ENCODE data around the gene TSEN34.

The TSEN34 gene

DNA sequence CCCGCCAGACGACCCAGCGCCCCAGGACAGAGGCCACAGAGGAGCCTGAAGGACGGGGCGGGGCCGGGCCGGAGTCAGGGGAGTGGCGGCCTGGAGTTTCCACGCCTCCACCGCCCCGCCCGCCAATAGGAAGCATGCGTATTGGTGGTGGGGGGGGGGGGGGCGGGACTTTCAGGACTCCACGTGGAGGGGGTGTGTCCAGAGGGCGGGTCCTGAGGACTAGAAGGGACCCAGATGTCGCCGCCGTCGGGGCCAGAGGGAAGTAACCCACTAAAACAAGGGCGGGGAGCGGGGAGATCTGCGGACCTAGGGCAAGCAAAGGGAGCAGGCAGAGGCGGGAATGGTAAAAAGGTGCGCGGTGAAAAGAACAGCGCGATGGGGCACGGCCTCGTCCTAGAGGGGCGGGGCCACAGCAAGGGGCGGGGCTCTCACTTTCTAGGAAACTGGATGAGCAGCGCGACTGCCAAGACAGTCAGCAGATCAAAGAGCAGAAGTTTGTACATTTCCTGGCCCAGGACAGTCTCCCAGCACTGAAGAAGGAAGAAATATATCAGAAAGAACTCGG is 28.8 kb upstream of the TSEN34 start:
- no peaks in the 10 kb centered on the region for H3K27me3 ChIP-seq (ENCODE audit: low read depth, low read length)
- H2AFZ ChIP-seq (ENCODE audit: low read depth, low read length) = no peak overlapping the region
- H3K4me1 ChIP-seq (ENCODE audit: low read length) = peaks cover 18% of the 10 kb centered on the region
- H3K9ac ChIP-seq (ENCODE audit: low read length) = no peak overlapping the region
- H3K36me3 ChIP-seq (replicated peaks; ENCODE audit: low read depth, low read length) = peaks cover 10% of the 10 kb centered on the region
- no peak for TF ChIP-seq EZH2phosphoT487 (IDR thresholded peaks at IDR 0.05; ENCODE audit: low read depth)
- TF ChIP-seq, protein P1, sequence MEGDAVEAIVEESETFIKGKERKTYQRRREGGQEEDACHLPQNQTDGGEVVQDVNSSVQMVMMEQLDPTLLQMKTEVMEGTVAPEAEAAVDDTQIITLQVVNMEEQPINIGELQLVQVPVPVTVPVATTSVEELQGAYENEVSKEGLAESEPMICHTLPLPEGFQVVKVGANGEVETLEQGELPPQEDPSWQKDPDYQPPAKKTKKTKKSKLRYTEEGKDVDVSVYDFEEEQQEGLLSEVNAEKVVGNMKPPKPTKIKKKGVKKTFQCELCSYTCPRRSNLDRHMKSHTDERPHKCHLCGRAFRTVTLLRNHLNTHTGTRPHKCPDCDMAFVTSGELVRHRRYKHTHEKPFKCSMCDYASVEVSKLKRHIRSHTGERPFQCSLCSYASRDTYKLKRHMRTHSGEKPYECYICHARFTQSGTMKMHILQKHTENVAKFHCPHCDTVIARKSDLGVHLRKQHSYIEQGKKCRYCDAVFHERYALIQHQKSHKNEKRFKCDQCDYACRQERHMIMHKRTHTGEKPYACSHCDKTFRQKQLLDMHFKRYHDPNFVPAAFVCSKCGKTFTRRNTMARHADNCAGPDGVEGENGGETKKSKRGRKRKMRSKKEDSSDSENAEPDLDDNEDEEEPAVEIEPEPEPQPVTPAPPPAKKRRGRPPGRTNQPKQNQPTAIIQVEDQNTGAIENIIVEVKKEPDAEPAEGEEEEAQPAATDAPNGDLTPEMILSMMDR (IDR thresholded peaks at IDR 0.05; ENCODE audit: low read depth, low read length) = no peak
- H3K27ac ChIP-seq (ENCODE audit: low read length) = no peak overlapping the region
- H3K4me2 ChIP-seq (ENCODE audit: low read length) = no peak overlapping the region
- no peaks in the 10 kb centered on the region for H4K20me1 ChIP-seq (ENCODE audit: insufficient read depth, low read length)
- H3K9me3 ChIP-seq (ENCODE audit: insufficient read depth, low read length) = no peaks in the 10 kb centered on the region
- H3K4me3 ChIP-seq (ENCODE audit: low read length) = no peak overlapping the region
- peaks cover 18% of the 10 kb centered on the region for H3K79me2 ChIP-seq (ENCODE audit: low read length)

DNA sequence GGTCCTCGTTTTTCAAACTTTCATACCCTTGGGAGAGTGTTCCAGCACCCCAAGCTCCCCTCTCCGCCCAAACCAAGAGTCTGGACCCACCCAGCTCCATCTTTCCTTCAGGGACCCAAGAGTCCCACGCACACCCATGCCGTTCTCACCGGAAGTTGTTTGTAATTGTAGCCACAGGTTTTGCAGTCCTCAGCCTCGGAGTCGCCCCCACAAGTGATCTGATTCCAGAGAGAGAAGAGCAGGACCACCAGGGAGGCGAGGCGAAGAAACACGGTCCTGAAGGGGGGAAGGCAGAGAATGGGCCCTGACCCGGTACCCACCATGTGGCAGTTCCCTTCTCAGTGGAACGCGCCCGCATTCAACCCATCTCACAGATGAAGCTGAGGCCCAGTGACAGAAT is 28.2 kb upstream of the TSEN34 start:
- no peak overlapping the region for H3K4me2 ChIP-seq (ENCODE audit: low read length)
- H3K4me1 ChIP-seq (ENCODE audit: low read length) = peaks cover 18% of the 10 kb centered on the region
- no peak overlapping the region for H3K4me3 ChIP-seq (ENCODE audit: low read length)
- no peak overlapping the region for H3K9ac ChIP-seq (ENCODE audit: low read length)
- H4K20me1 ChIP-seq (ENCODE audit: insufficient read depth, low read length) = no peaks in the 10 kb centered on the region
- peaks cover 18% of the 10 kb centered on the region for H3K79me2 ChIP-seq (ENCODE audit: low read length)
- H2AFZ ChIP-seq (ENCODE audit: low read depth, low read length) = no peak overlapping the region
- peaks cover 10% of the 10 kb centered on the region for H3K36me3 ChIP-seq (replicated peaks; ENCODE audit: low read depth, low read length)
- H3K27me3 ChIP-seq (ENCODE audit: low read depth, low read length) = no peaks in the 10 kb centered on the region
- H3K9me3 ChIP-seq (ENCODE audit: insufficient read depth, low read length) = no peaks in the 10 kb centered on the region
- no peak for TF ChIP-seq EZH2phosphoT487 (IDR thresholded peaks at IDR 0.05; ENCODE audit: low read depth)
- TF ChIP-seq, protein P1 (IDR thresholded peaks at IDR 0.05; ENCODE audit: low read depth, low read length) = no peak
- H3K27ac ChIP-seq (ENCODE audit: low read length) = no peak overlapping the region

DNA sequence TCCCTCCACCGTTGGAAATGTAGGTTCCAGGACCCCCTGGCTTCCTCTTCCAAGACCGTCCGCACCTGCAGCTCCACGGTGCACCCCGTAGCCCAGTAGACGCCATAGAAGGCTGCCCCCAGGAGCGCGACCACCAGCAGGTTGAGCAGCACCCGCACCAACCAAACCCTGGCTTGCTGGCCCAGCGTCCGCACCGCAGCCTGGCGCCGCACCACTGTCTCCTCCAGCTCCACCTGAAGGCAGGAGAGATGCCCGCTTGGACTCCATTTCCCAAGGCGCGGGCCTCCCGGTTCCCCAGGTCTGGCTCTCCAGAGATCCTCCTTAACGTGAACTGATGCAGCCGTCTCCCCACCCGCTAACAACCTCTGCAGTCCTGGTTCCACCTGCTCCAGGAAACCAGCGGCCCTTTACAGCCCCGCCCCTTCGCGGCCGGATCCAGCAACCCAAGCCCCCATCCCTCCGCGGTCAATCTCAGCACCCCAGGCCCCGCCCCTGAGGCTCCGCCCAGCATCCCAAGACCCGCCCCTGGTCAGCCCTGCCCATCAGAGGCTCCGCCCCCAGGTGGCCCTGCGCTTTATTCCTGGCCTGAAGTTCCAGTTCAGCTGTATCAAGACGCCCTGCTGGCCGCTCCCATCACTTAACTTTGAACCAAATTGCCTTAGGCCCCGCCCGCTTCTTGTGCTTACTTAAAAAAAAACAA is 26.6 kb upstream of the TSEN34 start:
- H2AFZ ChIP-seq (ENCODE audit: low read depth, low read length) = no peak overlapping the region
- H3K27ac ChIP-seq (ENCODE audit: low read length) = no peak overlapping the region
- H3K27me3 ChIP-seq (ENCODE audit: low read depth, low read length) = no peaks in the 10 kb centered on the region
- H3K4me2 ChIP-seq (ENCODE audit: low read length) = no peak overlapping the region
- H3K4me1 ChIP-seq (ENCODE audit: low read length) = peaks cover 10% of the 10 kb centered on the region
- TF ChIP-seq, protein P1 (IDR thresholded peaks at IDR 0.05; ENCODE audit: low read depth, low read length) = no peak
- no peak for TF ChIP-seq EZH2phosphoT487 (IDR thresholded peaks at IDR 0.05; ENCODE audit: low read depth)
- H3K4me3 ChIP-seq (ENCODE audit: low read length) = no peak overlapping the region
- H3K79me2 ChIP-seq (ENCODE audit: low read length) = peaks cover 9% of the 10 kb centered on the region; the same call in 1 of the 2 replicates
- peaks cover 6% of the 10 kb centered on the region for H3K36me3 ChIP-seq (replicated peaks; ENCODE audit: low read depth, low read length)
- H4K20me1 ChIP-seq (ENCODE audit: insufficient read depth, low read length) = no peaks in the 10 kb centered on the region
- no peak overlapping the region for H3K9ac ChIP-seq (ENCODE audit: low read length)
- no peaks in the 10 kb centered on the region for H3K9me3 ChIP-seq (ENCODE audit: insufficient read depth, low read length)

DNA sequence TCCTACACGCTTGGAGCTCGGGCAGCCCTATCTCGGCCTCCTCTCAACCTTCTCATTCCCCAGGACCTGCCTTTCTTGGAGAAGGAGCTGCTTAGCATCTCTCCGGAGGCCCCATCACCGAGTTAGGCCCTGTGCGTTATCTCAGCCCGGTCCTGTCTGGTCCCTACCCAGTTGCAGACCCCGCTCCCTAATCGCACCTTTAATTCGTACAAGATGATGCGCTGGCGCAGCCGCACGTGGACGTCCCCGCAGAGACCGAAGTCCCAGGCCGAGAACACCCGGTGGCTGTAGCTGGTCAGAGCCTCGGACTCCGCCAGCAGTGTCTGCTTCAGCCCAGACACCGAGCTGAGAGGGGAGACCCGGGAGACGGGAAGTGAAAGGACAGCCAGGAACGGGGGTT is 25.9 kb upstream of the TSEN34 start:
- no peak overlapping the region for H3K27ac ChIP-seq (ENCODE audit: low read length)
- H3K4me2 ChIP-seq (ENCODE audit: low read length) = no peak overlapping the region
- TF ChIP-seq EZH2phosphoT487 (IDR thresholded peaks at IDR 0.05; ENCODE audit: low read depth) = no peak
- TF ChIP-seq, protein P1 (IDR thresholded peaks at IDR 0.05; ENCODE audit: low read depth, low read length) = no peak

More for the DNA sequence above, 25.9 kb upstream of the TSEN34 start:
- peaks cover 9% of the 10 kb centered on the region; the same call in 1 of the 2 replicates for H3K79me2 ChIP-seq (ENCODE audit: low read length)
- H4K20me1 ChIP-seq (ENCODE audit: insufficient read depth, low read length) = no peaks in the 10 kb centered on the region
- H3K4me1 ChIP-seq (ENCODE audit: low read length) = peaks cover 10% of the 10 kb centered on the region
- no peak overlapping the region for H3K9ac ChIP-seq (ENCODE audit: low read length)
- no peaks in the 10 kb centered on the region for H3K27me3 ChIP-seq (ENCODE audit: low read depth, low read length)
- no peaks in the 10 kb centered on the region for H3K9me3 ChIP-seq (ENCODE audit: insufficient read depth, low read length)
- no peak overlapping the region for H3K4me3 ChIP-seq (ENCODE audit: low read length)
- peaks cover 6% of the 10 kb centered on the region for H3K36me3 ChIP-seq (replicated peaks; ENCODE audit: low read depth, low read length)
- no peak overlapping the region for H2AFZ ChIP-seq (ENCODE audit: low read depth, low read length)

Measured in OCI-LY3 (cell line).